C4-2B (cell line): ENCODE data around the gene SYT2.

Experiments used
- CTCF ChIP-seq: fragments of 450-650 bp; conservative IDR thresholded peaks from 2 replicates; pipeline ENCODE4 v1.5.1; 2017; ENCODE audit warnings: mild to moderate bottlenecking
- ZFX ChIP-seq: fragments of 450-650 bp; IDR thresholded peaks from 2 replicates; pipeline ENCODE4 v1.6.1; 2017

- TF ChIP-seq CTCF (no peak), ZFX (no peak)
Observed at GRCh38 chr1:202662081-202662480, 48.2 kb downstream of the SYT2 start.
